Astrocyte (in vitro differentiated cells and primary cell): ENCODE results near the gene KLHL18.
"Not testable (repeated sequence)": the region's sequence is repeated elsewhere in the genome, so short reads cannot be mapped to it uniquely, and the experiment has no call there.

Experiments used
- EZH2 ChIP-seq: IDR thresholded peaks from 2 replicates; pipeline ENCODE4 v1.6.1; 2012; ENCODE audit warnings: mild to moderate bottlenecking, low read length, inconsistent platforms; ENCODE audit not compliant: insufficient read depth
- TF ChIP-seq, protein P1 (sequence below): IDR thresholded peaks from 2 replicates; pipeline ENCODE4 v1.5.1; 2011; ENCODE audit warnings: low read depth, mild to moderate bottlenecking, inconsistent platforms, low read length, moderate library complexity; ENCODE audit not compliant: insufficient read depth

DNA sequence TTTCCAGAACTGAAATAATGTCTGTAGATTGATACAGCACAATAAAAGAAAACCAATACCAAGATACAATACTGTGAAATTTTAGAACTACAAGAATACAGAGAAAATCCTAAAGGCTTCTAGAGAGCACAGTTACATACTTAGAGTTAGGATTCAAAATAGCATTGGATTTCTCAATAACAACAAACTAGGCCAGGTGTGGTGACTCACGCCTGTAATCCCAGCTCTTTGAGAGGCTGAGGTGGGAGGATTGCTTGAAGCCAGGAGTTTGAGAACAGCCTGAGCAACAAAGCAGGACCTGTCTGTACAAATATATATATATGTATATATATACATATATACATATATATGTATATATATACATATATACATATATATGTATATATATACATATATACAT, 33.4 kb downstream of the KLHL18 start:
- TF ChIP-seq, protein P1, sequence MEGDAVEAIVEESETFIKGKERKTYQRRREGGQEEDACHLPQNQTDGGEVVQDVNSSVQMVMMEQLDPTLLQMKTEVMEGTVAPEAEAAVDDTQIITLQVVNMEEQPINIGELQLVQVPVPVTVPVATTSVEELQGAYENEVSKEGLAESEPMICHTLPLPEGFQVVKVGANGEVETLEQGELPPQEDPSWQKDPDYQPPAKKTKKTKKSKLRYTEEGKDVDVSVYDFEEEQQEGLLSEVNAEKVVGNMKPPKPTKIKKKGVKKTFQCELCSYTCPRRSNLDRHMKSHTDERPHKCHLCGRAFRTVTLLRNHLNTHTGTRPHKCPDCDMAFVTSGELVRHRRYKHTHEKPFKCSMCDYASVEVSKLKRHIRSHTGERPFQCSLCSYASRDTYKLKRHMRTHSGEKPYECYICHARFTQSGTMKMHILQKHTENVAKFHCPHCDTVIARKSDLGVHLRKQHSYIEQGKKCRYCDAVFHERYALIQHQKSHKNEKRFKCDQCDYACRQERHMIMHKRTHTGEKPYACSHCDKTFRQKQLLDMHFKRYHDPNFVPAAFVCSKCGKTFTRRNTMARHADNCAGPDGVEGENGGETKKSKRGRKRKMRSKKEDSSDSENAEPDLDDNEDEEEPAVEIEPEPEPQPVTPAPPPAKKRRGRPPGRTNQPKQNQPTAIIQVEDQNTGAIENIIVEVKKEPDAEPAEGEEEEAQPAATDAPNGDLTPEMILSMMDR, result not testable (repeated sequence)
- TF ChIP-seq EZH2, result not testable (repeated sequence)
